ENCODE data around the gene ACOX1. TPM values are rescaled to one million over a fixed set of nuclear protein-coding genes. Genes with fewer than 3 reads are reported as not detected.

Gene ACOX1
- total RNA-seq, 4 donors from 2014 or later, result 37.0 to 254 (median 212) TPM

DNA sequence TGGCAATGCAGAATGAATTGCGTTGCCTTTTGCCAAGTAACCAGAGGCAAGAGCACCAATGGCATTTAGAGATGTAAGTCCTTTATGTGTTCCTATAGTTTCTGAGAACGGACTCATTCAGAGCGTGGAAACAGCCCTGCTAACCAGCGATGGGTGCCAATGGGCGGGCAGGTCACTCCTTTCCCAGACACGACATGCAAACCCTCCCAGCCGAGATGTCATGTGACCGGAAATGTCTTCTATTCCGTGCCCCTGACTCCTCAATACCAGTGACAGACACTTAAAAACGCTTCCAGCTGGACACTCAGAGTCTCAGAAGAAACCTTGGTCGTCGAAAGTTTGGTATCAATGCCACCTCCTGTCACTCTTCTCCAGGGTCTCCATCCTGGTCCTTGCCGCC, 41.3 kb downstream of the ACOX1 start:
- H3K27ac ChIP-seq, result no peak overlapping the region
- DNase-seq, result no peak
- TF ChIP-seq POLR2AphosphoS5 (IDR thresholded peaks at IDR 0.05), result no peak
- no peak for TF ChIP-seq POLR2A (IDR thresholded peaks at IDR 0.05)
- no peaks in the 10 kb centered on the region for H3K9me3 ChIP-seq
- intact Hi-C loops (cut with DNase I; ENCODE audit: low total_unique reads), result no loop called here
- H3K27me3 ChIP-seq, result no peaks in the 10 kb centered on the region
- peaks cover 5 to 13% (median 11%) of the 10 kb centered on the region in 4 donors for H3K4me1 ChIP-seq
- no peak overlapping the region for H3K4me3 ChIP-seq
- 89 to 91% methylated on average over 3 to 13 of the region's 13 CpGs for WGBS, 2 donors (ENCODE audit: low coverage in 1 of 2)
- in situ Hi-C loops (cut with MboI; ENCODE audit: low pct_ligation_motif_present in 1 of 4, low pct_unique_long_range_greater_than_20kb in 1 of 4, low sequenced_read_pairs in 3 of 4), result no loop called here
- no peaks in the 10 kb centered on the region for H3K36me3 ChIP-seq

DNA sequence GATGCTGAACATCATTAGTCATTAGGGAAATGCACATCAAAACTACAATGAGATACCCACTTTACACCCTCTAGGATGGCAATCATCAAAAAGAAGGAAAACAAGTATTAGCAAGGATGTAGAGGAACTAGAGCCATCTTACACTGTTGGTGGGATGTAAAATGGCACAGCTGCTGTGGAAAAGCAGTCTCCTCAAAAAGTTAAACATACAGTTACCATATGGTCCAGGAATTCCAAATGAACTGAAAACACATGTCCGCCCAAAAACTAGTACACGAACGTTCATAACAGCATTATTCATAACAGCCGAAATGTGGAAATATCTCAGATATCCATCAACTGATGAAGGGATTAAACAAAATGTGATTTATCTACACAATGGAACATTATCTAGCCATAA, 45.2 kb downstream of the ACOX1 start:
- DNase-seq, result no peak
- WGBS, 2 donors (ENCODE audit: low coverage in 1 of 2), result 75 to 80% methylated on average over 3 to 4 of the region's 4 CpGs
- intact Hi-C loops (cut with DNase I; ENCODE audit: low total_unique reads) (no loop called here), in situ Hi-C loops (cut with MboI; ENCODE audit: low pct_ligation_motif_present in 1 of 4, low pct_unique_long_range_greater_than_20kb in 1 of 4, low sequenced_read_pairs in 3 of 4) (no loop called here)
- no peaks in the 10 kb centered on the region for H3K36me3 ChIP-seq
- H3K27ac ChIP-seq, result no peak overlapping the region
- no peaks in the 10 kb centered on the region for H3K4me1 ChIP-seq
- TF ChIP-seq EP300 (IDR thresholded peaks at IDR 0.05; ENCODE audit: low read depth) (no peak), POLR2AphosphoS5 (IDR thresholded peaks at IDR 0.05) (no peak)
- TF ChIP-seq, protein P1, sequence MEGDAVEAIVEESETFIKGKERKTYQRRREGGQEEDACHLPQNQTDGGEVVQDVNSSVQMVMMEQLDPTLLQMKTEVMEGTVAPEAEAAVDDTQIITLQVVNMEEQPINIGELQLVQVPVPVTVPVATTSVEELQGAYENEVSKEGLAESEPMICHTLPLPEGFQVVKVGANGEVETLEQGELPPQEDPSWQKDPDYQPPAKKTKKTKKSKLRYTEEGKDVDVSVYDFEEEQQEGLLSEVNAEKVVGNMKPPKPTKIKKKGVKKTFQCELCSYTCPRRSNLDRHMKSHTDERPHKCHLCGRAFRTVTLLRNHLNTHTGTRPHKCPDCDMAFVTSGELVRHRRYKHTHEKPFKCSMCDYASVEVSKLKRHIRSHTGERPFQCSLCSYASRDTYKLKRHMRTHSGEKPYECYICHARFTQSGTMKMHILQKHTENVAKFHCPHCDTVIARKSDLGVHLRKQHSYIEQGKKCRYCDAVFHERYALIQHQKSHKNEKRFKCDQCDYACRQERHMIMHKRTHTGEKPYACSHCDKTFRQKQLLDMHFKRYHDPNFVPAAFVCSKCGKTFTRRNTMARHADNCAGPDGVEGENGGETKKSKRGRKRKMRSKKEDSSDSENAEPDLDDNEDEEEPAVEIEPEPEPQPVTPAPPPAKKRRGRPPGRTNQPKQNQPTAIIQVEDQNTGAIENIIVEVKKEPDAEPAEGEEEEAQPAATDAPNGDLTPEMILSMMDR (IDR thresholded peaks at IDR 0.05), result no peak
- H3K4me3 ChIP-seq, result no peak overlapping the region
- no peaks in the 10 kb centered on the region for H3K27me3 ChIP-seq
- no peaks in the 10 kb centered on the region for H3K9me3 ChIP-seq

DNA sequence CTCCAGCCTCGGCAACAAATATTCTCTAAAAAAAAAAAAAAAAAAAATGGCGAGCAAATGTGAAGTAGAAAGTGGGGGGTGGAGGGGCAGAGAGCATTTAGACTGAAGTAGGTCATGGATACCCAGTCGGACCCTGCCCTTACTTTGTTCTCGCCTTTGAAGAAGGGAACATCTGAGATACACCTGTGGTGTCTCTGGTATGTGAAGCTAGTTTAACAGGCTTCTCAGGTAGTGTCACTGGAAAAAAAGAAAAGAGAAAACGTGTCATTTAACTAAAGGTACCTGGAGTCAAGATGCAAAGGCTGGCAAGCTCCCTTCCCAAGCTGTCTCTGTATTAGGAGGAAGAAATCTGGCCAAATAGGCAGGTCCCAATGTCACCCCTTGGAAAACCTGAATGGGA, 46.1 kb downstream of the ACOX1 start:
- Histone ChIP-seq H3K27me3 (no peaks in the 10 kb centered on the region), H3K4me1 (no peaks in the 10 kb centered on the region), H3K9me3 (no peaks in the 10 kb centered on the region), H3K27ac (no peak overlapping the region), H3K4me3 (no peak overlapping the region), H3K36me3 (no peaks in the 10 kb centered on the region)
- intact Hi-C loops (cut with DNase I; ENCODE audit: low total_unique reads), result no loop called here
- in situ Hi-C loops (cut with MboI; ENCODE audit: low pct_ligation_motif_present in 1 of 4, low pct_unique_long_range_greater_than_20kb in 1 of 4, low sequenced_read_pairs in 3 of 4), result no loop called here
- 83 to 89% methylated on average over 4 to 5 of the region's 5 CpGs for WGBS, 2 donors (ENCODE audit: low coverage in 1 of 2)
- TF ChIP-seq, protein P1 (IDR thresholded peaks at IDR 0.05), result no peak
- TF ChIP-seq POLR2A (IDR thresholded peaks at IDR 0.05) (no peak), POLR2AphosphoS5 (IDR thresholded peaks at IDR 0.05) (no peak), EP300 (IDR thresholded peaks at IDR 0.05; ENCODE audit: low read depth) (no peak)
- DNase-seq, result no peak

DNA sequence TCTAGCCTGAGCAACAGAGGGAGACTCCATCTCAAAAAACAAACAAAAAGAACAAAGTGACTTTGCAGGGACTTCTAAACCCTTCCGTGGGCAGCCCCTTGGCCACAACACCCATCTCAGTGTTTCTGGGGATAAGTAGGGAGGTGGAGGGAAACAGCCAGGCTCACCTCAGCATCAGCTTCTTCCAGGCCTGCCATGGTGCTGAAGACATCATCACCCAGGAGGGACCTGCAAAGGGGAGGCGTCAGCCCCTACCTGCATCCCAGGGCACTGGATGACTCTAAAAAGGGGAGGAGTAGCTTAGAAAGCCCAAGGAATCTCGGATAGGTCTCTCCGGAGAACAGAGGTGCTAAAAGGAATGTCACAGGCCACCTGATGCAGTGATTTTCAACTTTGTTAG, 47.9 kb downstream of the ACOX1 start:
- no peaks in the 10 kb centered on the region for H3K4me1 ChIP-seq
- no peaks in the 10 kb centered on the region for H3K9me3 ChIP-seq
- TF ChIP-seq, protein P1 (IDR thresholded peaks at IDR 0.05), result no peak
- no peak for TF ChIP-seq POLR2A (IDR thresholded peaks at IDR 0.05)
- TF ChIP-seq POLR2AphosphoS5 (IDR thresholded peaks at IDR 0.05), result no peak
- no peak for TF ChIP-seq EP300 (IDR thresholded peaks at IDR 0.05; ENCODE audit: low read depth)
- no peaks in the 10 kb centered on the region for H3K36me3 ChIP-seq
- in situ Hi-C loops (cut with MboI; ENCODE audit: low pct_ligation_motif_present in 1 of 4, low pct_unique_long_range_greater_than_20kb in 1 of 4, low sequenced_read_pairs in 3 of 4), result no loop called here
- no peak overlapping the region for H3K4me3 ChIP-seq
- H3K27ac ChIP-seq, result no peak overlapping the region
- 91% methylated on average over 4 of the region's 4 CpGs; no CpG with 5 or more reads in 1 of the 2 donors for WGBS, 2 donors (ENCODE audit: low coverage in 1 of 2)
- no peaks in the 10 kb centered on the region for H3K27me3 ChIP-seq
- intact Hi-C loops (cut with DNase I; ENCODE audit: low total_unique reads), result no loop called here
- DNase-seq, result no peak

DNA sequence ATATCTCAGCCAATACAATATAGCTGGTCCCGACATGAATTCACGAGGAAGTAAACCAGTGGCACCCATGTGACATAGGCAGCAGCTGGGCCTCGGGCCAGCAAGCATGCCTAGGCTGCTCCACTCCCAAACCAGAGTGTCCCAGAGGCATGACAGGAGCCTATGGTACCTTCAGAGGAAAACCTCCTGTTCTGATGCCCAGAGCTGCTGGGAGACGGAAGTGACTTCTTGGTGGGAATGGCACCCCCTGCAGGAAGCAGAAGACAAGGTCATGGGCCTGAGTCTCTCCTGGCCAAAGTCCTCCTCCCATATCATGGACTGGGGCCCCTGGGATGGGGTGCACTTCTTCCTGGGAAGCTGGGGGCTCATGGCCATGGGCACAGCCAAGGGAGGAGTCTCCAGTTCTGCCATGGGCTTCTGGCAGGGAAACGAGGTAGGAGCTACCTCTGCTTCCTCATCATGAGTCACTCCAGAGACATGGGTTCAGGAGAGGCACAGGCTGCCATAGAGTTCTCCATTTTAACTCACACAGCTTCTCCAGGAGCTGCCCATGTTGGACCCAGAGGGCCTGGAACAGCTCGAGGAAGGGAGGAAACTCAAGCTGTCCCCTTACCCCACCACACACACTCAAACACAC, 51.6 kb downstream of the ACOX1 start:
- Histone ChIP-seq H3K4me3 (no peak overlapping the region), H3K36me3 (no peaks in the 10 kb centered on the region), H3K9me3 (no peaks in the 10 kb centered on the region), H3K27ac (no peak overlapping the region), H3K4me1 (peaks cover 0 to 5% (median 1%) of the 10 kb centered on the region in 4 donors), H3K27me3 (no peaks in the 10 kb centered on the region)
- in situ Hi-C loops (cut with MboI; ENCODE audit: low pct_ligation_motif_present in 1 of 4, low pct_unique_long_range_greater_than_20kb in 1 of 4, low sequenced_read_pairs in 3 of 4) (no loop called here), intact Hi-C loops (cut with DNase I; ENCODE audit: low total_unique reads) (no loop called here)
- WGBS, 2 donors (ENCODE audit: low coverage in 1 of 2), result 49 to 64% methylated on average over 3 to 6 of the region's 6 CpGs
- DNase-seq, result peak; percentile 27
- no peak for TF ChIP-seq EP300 (IDR thresholded peaks at IDR 0.05; ENCODE audit: low read depth)
- no peak for TF ChIP-seq POLR2AphosphoS5 (IDR thresholded peaks at IDR 0.05)
- TF ChIP-seq, protein P1 (IDR thresholded peaks at IDR 0.05), result peak in 4 of 5 experiments; percentile 11 to 37 (median 33)

Measured in transverse colon (tissue), 4 donors.